Chondrocyte (in vitro differentiated cells): ENCODE measurements around the gene RXRA. TPM values are rescaled to one million over a fixed set of nuclear protein-coding genes. Genes with fewer than 3 reads are reported as not detected.

Source experiments
- DNase-seq: peaks from one replicate; pipeline ENCODE4 v3.0.0; 2021; ENCODE audit warnings: mixed read lengths, low spot score
- H3K27ac Mint-ChIP-seq: one replicate; pipeline ENCODE4 v1.8.0; 2021; ENCODE audit warnings: mild to moderate bottlenecking, moderate library complexity, mixed read lengths; ENCODE audit not compliant: unreplicated experiment
- H3K27me3 Mint-ChIP-seq: 2 replicates; pipeline ENCODE4 v1.8.0; 2021; ENCODE audit warnings: low read depth, mixed read lengths
- H3K36me3 Mint-ChIP-seq: 2 replicates; pipeline ENCODE4 v1.8.0; 2021; ENCODE audit warnings: low read depth, mixed read lengths
- H3K4me1 Mint-ChIP-seq: 2 replicates; pipeline ENCODE4 v1.8.0; 2021; ENCODE audit warnings: low read depth, mild to moderate bottlenecking, mixed read lengths
- H3K4me3 Mint-ChIP-seq: one replicate; pipeline ENCODE4 v1.8.0; 2021; ENCODE audit warnings: mild to moderate bottlenecking, moderate library complexity, mixed read lengths; ENCODE audit not compliant: unreplicated experiment
- H3K9me3 Mint-ChIP-seq: 2 replicates; pipeline ENCODE4 v1.8.0; 2021; ENCODE audit warnings: low read depth, mixed read lengths
- CTCF ChIP-seq: fragments of 200-600 bp; sonication (generic); IDR thresholded peaks from 2 replicates; pipeline ENCODE4 v1.5.0; 2021; ENCODE audit warnings: antibody characterized with exemption, mild to moderate bottlenecking, moderate library complexity
- total RNA-seq: library from RNA; stranded (reverse); gene quantifications from 3 replicates; pipeline ENCODE4 v1.2.1, GENCODE V29; 2021

Gene RXRA
- total RNA-seq, 1 donor from 2014 or later = 27.3 TPM

GRCh38 chr9:134416385-134417015 is 90.2 kb downstream of the RXRA start:
- TF ChIP-seq CTCF = no peak
- no peaks in the 10 kb centered on the region for H3K9me3 Mint-ChIP-seq
- no peaks in the 10 kb centered on the region for H3K27me3 Mint-ChIP-seq
- peaks cover 7% of the 10 kb centered on the region for H3K36me3 Mint-ChIP-seq
- no peak for DNase-seq
- no peak overlapping the region for H3K27ac Mint-ChIP-seq
- H3K4me3 Mint-ChIP-seq = no peak overlapping the region
- peaks cover 32% of the 10 kb centered on the region for H3K4me1 Mint-ChIP-seq

GRCh38 chr9:134418354-134418753 is 92.1 kb downstream of the RXRA start:
- Mint-ChIP-seq H3K9me3 (no peaks in the 10 kb centered on the region), H3K36me3 (peaks cover 10% of the 10 kb centered on the region), H3K27me3 (no peaks in the 10 kb centered on the region), H3K4me3 (no peak overlapping the region), H3K4me1 (peaks cover 18% of the 10 kb centered on the region), H3K27ac (no peak overlapping the region)
- DNase-seq = no peak
- no peak for TF ChIP-seq CTCF

GRCh38 chr9:134419000-134419683 is 92.9 kb downstream of the RXRA start:
- Mint-ChIP-seq H3K9me3 (no peaks in the 10 kb centered on the region), H3K27ac (no peak overlapping the region), H3K27me3 (no peaks in the 10 kb centered on the region), H3K36me3 (peaks cover 10% of the 10 kb centered on the region), H3K4me3 (no peak overlapping the region), H3K4me1 (peaks cover 10% of the 10 kb centered on the region)
- TF ChIP-seq CTCF = no peak
- DNase-seq = no peak

GRCh38 chr9:134419684-134420076 is 93.4 kb downstream of the RXRA start:
- Mint-ChIP-seq H3K4me1 (peaks cover 4% of the 10 kb centered on the region), H3K9me3 (no peaks in the 10 kb centered on the region), H3K4me3 (no peak overlapping the region), H3K36me3 (peaks cover 10% of the 10 kb centered on the region), H3K27me3 (no peaks in the 10 kb centered on the region), H3K27ac (no peak overlapping the region)
- no peak for DNase-seq
- TF ChIP-seq CTCF = peak; percentile 60

GRCh38 chr9:134420281-134420845 is 94.1 kb downstream of the RXRA start:
- no peaks in the 10 kb centered on the region for H3K4me1 Mint-ChIP-seq
- DNase-seq = no peak
- TF ChIP-seq CTCF = no peak
- H3K9me3 Mint-ChIP-seq = no peaks in the 10 kb centered on the region
- H3K27me3 Mint-ChIP-seq = no peaks in the 10 kb centered on the region
- no peak overlapping the region for H3K27ac Mint-ChIP-seq
- H3K36me3 Mint-ChIP-seq = peaks cover 10% of the 10 kb centered on the region
- no peak overlapping the region for H3K4me3 Mint-ChIP-seq
